ENCODE results near the gene CRHBP.

DNA sequence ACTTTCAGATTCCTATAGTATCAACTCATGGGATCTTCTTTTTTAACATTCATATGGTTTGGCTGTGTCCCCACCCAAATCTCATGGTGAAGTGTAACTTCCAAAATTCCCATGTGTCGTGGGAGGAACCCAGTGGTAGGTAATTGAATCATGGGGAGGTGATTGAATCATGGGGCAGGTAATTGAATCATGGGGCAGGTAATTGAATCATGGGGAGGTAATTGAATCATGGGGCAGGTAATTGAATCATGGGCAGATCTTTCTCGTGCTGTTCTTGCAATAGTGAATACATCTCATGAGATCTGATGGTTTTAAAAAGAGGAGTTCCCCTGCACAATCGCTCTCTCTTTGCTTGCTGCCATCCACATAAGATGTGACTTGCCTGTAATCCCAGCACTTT is 55.6 kb downstream of the CRHBP start:
- TF ChIP-seq, protein P1, sequence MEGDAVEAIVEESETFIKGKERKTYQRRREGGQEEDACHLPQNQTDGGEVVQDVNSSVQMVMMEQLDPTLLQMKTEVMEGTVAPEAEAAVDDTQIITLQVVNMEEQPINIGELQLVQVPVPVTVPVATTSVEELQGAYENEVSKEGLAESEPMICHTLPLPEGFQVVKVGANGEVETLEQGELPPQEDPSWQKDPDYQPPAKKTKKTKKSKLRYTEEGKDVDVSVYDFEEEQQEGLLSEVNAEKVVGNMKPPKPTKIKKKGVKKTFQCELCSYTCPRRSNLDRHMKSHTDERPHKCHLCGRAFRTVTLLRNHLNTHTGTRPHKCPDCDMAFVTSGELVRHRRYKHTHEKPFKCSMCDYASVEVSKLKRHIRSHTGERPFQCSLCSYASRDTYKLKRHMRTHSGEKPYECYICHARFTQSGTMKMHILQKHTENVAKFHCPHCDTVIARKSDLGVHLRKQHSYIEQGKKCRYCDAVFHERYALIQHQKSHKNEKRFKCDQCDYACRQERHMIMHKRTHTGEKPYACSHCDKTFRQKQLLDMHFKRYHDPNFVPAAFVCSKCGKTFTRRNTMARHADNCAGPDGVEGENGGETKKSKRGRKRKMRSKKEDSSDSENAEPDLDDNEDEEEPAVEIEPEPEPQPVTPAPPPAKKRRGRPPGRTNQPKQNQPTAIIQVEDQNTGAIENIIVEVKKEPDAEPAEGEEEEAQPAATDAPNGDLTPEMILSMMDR (IDR thresholded peaks at IDR 0.05; ENCODE audit: insufficient read depth, low read depth, low read length): no peak
- no peak for TF ChIP-seq EZH2 (IDR thresholded peaks at IDR 0.05; ENCODE audit: insufficient read depth, low read length)

Data from astrocyte (in vitro differentiated cells and primary cell).